ENCODE measurements around the gene PRKCA.

GRCh38 chr17:66817750-66818149 lies 515.3 kb downstream of the PRKCA start:
- TF ChIP-seq CTCF (IDR thresholded peaks at IDR 0.05) (no peak), ZFX (IDR thresholded peaks at IDR 0.05; ENCODE audit: borderline replicate concordance) (no peak)
